ENCODE measurements around the gene MAP2K4.
"Not testable (repeated sequence)": the region's sequence is repeated elsewhere in the genome, so short reads cannot be mapped to it uniquely, and the experiment has no call there.

The MAP2K4 gene

DNA sequence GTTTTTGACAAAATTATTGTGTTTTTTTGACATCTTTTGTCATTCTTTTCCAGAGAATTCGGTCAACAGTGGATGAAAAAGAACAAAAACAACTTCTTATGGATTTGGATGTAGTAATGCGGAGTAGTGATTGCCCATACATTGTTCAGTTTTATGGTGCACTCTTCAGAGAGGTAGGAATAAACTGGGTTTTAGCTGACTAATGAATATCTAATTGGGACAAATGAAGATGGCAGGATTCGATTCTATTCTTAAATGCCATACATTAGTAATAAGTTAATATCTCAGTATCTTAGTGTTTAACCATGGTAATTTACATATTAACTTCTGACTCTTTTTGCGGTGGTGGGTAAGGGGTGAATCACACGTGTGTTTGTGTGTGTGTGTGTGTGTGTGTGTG, 74.8 kb downstream of the MAP2K4 start:
- no peak for DNase-seq

DNA sequence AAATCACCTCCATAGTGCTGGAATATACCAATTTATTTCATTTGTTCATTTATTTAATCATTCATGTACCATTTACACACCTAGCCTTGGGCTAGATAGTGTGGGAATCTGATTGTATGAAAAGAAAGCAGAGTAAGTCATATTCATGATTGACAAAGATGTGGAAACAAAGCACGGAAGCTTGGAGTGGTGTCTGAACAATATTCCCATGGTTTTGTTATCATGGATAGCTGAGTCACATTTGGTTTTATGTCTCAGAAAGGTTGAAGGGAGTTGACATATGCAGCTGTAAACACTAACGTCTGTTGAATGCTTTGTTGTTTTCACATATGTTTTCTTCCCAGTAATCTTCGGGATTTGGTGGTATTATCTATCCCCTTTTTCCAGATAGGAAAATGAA, 76.6 kb downstream of the MAP2K4 start:
- DNase-seq: no peak

DNA sequence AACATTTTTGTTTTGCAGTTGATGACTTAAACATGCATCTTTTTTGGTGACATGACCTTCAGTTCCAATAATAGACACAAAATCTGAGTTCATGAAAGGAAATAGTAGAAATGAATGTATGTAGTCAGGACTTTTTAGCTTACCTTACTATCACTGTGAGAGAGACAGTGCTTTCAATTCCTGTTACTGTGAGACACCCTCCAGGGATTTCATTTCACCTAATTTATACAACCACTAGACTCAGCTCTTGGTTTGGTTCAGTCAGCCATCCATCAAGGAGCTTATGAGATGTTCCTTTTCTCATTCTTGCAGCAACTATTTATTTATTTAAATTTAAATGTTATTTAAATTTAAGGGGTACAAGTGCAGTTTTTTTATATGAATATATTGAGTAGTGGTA, 77.9 kb downstream of the MAP2K4 start:
- no peak for DNase-seq

DNA sequence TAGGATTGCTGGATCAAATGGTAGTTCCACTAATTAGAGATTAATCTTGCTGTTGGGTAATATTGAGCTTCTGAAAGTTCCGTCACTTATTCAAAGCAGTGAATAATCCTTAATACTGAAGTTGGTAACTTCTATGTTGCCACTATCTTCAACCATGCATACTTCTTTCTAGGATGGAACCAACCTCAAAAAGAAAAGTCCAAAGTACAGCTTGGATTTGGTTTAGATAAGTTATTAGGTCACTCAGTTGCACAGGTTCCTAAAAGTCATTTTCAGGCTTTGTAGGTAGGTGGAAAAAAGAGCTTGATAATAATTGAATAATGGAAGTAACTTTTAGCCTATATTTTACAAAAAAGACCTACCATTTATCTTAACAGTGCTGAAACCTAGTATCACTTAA, 78.7 kb downstream of the MAP2K4 start:
- DNase-seq: no peak

DNA sequence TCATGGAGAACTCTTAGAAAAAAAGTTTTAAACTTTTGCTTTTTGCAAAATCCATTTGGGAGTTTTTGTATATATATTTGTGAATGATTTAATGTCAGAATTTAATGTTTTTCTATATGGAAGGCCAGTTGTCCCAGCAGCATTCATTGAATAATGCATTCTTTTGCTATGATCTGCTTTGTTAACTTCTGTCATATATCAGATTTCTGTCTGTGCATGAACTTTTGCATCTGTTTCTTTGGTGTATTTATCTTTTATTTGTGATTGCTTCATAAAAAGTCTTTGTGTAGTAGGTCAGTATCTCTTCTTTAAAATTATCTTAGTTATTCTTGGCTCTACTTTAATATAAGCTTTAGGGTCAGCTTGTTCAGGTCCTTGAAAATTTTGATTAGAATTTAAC, 84.2 kb downstream of the MAP2K4 start:
- no peak for DNase-seq

DNA sequence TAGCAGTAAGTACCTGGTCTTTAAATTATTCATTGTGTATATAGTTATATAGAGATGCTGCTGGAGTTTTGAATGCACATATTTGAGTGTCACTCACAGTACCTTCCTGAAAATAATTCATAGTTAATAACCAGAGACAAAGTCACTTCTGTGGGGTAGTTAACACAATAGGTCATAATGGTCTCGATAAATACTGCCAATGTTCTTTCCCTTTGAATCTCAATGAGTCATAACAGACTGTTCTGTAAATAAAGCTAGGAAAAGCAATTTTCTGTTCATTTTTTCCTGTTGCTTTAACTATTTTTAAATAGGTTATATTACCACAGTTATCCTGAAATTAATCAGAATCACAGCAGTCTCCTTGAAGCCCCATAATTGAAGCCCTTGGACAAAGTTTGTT, 87.2 kb downstream of the MAP2K4 start:
- no peak for DNase-seq

DNA sequence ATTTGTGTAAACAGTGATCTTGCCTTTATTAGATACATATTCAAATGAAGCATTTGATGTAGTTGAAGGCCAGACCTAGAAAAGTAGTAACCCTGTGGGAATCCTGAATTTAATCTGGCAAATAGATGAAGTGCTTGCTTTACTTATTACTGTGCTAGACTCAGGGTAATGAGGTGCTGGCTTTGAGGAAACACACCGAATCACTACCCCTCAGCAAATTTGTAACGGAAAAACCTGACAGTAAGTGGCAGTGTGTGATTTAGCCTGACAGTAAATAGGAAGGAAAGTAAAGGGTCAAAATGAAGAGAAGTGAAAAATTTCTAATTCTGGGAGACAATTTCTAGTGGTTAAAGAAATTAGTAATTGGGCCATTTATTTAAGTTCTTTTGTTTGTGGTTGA, 90.2 kb downstream of the MAP2K4 start:
- DNase-seq: no peak

DNA sequence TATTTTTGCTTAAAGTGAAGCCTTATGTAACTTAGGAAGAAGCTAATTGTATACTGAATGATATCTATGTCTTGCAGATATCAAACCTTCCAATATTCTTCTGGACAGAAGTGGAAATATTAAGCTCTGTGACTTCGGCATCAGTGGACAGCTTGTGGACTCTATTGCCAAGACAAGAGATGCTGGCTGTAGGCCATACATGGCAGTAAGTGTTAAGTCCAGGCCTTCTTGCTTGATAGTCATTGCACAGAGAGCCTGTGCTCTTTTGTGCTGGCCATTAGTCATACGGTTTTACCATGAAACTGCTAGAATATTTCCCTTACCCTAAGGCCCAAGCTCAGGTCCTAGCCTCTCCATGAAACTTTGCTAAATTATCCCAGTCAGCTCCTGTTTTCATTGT, 92.5 kb downstream of the MAP2K4 start:
- DNase-seq: no peak

DNA sequence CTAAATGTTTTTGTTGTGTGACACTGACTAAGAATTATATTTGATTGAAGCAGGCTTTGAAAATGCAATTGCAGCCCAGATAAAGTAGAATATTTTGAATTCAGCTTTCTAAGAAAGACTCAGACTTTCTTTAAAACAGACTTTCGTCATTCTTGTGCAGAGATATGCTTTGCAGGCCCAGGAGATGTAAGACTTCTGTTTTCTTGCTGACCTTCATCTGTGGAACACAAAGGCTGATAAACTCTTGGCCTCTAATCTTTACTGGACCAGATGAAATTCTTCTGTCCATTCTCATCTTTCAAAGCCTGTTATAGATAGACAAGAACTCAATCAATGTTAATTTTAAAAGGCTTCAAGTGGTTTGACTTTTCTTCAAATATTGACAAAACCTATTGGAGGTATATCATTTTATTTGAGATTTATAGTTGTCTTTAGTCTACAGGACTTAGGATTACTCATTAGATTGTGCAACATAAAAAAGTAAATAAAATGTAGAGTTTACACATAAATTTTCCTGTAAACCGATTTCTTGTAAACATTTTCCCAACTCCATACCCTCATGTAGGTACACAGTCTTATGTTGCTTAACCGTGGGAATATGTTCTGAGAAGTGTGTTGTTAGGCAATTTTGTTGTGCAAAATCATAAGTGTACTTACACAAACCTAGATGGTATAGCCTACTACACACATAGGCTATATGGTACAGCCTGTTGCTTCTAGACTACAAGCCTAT, 94.2 kb downstream of the MAP2K4 start:
- no peak for DNase-seq

DNA sequence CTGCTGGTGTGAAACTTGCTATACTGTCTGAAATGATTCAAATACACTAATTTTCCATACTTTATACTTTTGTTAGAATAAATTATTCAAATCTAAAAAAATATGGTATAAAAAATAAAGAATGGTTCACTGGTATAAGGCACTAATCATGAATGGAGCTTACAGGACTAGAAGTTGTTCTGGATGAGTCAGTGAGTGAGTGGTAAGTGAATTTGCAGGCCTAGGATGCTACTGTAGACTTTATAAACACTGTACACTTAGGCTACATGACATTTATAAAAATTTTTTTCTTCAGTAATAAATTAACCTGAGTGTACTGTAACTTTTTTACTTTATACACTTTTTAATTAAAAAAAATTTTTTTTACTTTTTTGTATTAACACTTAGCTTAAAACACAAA, 95.5 kb downstream of the MAP2K4 start:
- DNase-seq: no peak

DNA sequence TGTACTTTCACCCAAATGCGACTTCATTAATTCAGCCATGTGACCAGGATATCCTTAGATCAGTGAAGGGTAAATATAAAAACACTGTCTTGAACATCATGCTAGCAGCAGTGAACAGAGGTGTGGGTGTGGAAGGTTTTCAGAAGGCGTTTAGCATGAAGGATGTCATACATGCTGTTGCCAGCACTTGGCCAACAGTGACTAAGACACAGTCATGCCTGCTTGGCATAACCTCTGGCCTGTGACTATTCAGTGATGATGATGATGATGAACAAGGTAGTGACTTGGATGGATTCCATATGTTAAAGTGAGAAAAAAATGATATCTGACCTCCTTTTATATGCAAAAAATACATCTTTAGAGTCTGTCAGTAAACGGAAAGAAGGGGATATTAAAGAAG, 97.9 kb downstream of the MAP2K4 start:
- DNase-seq: no peak

DNA sequence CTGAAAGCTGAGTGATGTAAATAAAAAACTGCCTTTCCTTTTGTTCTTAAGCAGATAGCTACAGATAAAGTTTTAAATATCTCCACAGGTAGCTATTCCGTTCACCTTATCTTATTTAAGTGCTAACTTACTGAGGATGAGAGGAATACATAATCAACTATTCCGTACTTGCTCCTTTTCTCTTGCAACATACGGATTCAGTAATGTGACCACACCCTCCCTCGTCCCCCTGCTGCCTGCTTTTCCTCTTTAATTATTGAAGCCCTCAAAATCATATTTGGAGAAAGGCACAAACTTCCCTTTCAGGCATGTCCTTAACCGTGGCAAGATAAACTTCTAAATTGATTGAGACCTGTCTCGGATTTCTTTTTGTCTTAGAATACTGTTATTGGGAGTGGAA, 101.4 kb downstream of the MAP2K4 start:
- no peak for DNase-seq

DNA sequence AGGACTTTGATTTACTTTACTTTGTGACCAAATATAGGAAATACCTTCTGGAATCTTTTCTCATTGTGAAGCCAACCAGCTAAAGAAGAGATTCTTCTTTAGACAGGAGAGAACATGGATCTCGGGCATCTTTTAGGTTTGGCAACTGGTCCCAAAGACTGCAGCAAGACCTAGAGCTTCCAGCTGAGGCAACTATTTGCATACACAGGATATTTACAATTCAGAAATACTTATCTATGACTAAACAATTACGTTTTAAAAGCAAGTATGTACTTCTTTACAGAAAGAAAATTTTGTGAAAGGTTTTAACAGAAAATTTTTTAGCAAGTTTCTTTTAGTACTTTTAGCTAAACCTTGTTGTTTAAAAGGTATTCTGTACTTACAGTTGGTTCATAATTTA, 106.5 kb downstream of the MAP2K4 start:
- no peak for DNase-seq

DNA sequence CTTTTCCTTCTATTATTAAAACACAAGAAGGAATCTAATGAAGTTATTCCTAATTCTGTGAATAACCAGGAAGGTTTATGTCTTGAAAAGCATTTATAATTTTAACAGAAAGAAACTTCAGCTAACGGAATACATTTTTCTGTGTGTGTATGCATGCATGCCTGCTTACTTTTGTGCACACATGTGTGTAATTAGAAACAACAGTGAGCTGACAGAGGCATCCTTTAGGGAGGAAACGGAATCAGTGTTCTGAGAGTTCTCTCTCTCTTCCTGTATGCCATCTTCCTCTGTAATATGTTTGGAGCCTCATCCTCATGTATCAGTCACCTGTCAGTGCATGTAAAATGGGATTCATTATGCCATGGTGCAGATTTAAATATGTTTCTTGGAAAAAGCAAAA, 107.0 kb downstream of the MAP2K4 start:
- DNase-seq: no peak

DNA sequence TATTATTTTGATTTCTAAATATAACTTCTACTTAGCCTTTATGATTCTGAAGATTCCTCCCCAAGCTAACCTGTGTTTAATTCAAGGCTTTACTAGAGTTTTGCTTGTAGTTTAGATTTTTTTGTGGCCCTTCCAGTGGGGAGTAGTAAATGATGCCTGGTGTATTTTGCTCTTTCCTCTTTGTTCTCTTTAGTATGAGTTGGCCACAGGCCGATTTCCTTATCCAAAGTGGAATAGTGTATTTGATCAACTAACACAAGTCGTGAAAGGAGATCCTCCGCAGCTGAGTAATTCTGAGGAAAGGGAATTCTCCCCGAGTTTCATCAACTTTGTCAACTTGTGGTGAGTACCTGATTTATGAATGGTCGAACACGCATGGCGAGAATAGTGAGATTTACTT, 108.3 kb downstream of the MAP2K4 start:
- DNase-seq: no peak

DNA sequence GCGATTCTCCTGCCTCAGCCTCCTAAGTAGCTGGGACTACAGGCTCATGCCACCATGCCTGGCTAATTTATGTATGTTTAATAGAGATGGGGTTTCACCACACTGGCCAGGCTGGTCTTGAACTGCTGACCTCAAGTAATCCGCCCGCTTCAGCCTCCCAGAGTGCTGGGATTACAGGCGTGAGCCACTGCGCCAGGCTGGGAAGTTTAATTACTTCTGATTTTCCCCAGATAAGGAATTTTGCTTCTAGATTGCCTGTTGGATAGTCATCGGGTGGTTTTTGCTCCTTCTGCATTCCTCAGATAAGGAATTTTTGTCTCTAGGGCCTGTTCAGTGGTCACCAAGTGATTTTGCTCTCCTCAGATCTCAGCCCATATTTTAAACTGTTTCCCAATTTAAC, 112.5 kb downstream of the MAP2K4 start:
- DNase-seq: no peak

DNA sequence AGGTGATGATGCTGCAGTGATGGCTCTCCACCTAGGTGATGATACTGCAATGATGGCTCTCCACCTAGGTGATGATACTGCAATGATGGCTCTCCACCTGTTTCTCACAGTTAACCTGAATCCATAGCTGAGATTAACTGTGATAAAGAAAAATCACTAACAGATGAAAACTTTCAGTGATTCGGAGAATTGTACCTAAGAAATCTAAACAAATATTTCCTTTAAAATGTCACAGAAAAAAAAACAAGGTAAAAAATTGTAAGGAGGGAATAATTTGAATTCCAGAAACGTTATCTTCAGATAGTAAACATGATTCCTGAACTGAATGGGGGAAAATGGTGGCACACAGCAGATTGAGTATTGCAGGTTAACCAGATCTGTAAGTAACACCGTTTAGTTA, 113.4 kb downstream of the MAP2K4 start:
- DNase-seq: no peak

DNA sequence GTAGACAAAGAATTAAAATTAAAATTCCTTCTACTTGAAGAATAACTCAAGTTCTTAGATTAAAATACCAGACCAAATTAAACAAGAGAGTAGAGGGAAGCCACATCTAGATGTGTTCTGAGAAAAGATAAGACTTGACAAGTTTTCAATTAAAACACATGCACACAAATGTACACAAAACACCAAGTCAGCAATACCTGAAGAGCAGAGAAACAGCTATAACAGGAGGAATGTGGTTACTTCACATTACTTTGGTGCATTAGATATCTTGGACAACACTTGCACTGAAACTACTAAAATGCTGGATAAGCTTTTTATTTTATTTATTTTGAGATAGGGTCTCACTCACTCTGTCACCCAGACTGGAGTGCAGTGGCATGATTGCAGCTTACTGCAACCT, 113.9 kb downstream of the MAP2K4 start:
- DNase-seq: no peak

DNA sequence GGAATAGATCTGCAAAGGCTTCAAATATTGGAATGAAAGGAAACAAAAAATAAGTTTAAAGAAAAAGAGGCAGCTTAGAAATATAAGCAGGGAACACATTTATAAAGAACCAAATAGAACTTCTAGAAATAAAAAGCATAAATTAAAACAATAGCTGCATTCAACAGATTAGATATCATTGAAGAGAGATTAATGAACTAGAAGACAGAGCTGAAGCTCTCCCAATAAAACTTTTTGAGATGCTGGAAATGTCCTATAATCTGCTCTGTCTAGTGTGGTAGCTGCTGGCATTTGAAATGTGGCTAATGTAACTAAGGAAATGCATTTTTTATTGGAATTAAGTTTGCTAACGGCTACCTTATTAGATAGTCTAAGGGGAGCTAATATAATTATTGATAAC, 115.6 kb downstream of the MAP2K4 start:
- no peak for DNase-seq

DNA sequence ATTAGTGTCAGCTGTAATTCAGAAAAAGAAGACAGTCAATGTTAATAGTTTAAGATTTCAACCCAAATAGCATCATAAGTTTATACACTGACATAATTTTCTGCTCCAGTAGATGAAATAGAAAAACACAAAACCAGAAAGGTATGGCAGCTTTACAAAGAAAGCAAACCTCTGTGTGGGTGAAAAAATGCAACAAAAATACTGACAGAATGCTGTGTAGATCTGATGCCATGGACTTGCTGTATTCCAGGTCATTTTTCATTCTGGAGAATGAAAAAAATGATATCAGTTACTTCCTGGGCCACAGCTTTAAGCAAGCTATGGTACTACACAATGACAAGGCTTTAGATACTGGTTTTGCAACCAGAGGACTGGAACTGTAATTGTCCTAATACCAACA, 116.0 kb downstream of the MAP2K4 start:
- no peak for DNase-seq

DNA sequence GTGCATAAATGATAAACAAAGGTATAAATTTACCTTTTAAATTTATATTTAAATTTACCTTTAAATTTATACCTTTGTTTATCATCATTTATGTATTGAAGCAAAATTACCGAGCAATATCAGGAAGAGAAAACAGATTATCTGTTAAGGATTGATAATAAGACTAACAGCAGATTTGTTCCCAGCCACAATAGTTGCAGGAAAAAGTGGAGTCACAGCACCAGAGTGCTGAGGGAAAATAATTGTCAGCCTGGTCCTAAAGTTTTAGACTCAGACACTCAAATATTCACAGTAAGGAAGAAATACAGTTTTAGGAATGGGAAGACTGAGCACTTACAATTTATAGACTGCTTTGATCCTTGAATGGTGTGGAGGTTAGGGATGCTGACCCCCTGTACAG, 117.2 kb downstream of the MAP2K4 start:
- DNase-seq: no peak

DNA sequence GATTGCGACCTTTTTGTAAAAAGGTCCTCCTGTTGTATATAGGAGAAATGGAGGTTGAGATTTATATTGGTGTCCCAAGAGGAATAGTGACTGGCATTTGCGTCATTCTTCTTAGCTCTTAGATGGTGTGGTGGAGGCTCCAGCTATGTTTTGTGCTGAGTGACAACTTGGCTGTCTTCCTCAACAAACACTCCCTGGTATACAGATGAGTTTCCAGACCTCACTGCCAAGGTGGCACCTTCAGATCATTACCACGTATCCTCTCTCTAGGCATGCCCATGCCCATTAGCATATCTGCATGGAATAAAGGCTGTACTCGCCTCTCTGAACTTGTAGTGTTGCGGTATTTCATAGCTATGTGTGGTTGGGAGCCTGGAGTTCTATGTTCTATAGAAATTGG, 120.0 kb downstream of the MAP2K4 start:
- DNase-seq: no peak

DNA sequence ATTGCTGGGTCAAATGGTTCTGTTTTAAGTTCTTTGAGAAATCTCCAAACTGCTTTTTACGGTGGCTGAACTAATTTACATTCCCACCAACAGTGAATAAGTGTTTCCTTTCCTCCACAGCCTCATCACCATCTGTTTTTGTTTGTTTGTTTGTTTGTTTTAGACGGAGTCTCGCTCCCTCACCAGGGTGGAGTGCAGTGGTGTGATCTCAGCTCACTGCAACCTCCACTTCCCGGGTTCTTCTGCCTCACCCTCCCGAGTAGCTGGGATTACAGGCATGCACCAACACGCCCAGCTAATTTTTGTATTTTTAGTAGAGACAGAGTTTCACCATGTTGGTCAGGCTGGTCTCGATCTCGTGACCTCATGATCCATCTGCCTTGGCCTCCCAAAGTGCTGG, 141.5 kb downstream of the MAP2K4 start:
- DNase-seq: not testable (repeated sequence)

DNA sequence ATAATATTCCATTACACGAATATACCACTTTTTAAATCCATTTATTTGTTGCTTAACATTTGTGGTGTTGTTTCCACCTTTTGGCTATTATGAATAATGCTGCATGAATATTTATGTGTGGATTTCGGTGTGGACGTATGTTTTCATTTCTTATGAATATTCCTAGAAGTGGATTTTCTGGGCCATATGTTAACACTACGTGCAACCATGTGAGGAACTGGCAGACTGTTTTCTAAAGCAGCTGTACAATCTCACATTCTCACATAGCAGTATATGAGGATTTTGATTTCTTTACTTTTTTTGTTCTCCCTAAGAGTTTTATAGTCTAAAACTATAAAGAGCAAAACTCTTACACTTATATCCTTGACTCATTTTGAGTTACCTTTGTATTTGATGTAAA, 143.4 kb downstream of the MAP2K4 start:
- no peak for DNase-seq

DNA sequence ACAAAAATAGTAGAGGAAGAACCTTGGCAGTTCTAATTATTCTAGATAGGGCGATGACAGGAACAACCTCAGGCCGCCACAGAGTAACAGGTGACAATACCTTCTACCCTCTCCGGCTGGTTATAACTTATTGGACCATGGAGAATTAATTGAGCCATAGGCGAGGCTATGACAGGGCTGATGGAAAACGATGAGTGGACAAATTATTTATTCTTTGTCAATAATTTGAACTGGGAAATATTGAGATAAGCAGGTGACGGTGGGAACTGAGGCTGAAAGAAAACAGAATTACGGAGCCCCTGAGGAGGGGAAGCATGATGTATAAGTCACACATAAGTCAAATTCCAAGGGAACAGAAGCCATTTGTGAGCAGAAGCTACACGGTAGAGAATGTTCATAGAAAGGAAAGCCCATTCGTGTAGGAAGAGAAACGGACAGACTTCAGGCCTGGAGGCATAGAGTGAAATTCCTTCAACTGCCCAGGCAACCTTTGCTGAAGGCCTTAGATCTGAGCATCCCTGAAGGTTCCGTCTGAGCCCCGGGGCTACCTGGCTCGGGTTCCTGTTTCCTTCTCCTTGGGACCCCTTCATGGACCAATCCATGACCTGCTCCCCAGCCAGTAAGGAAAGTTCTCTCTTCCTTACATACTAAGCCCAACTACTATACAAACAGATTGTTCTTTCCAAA, 158.1 kb downstream of the MAP2K4 start:
- DNase-seq: no peak

All from activated T-cell treated with anti-CD3 and anti-CD28 coated beads for 4 hours (primary cell).